SK-N-DZ (cell line): ENCODE data around the gene HSPA1L.
A peak's percentile ranks its signal among the peaks of the same experiment; 100 is the strongest.
"Not testable (repeated sequence)": the region's sequence is repeated elsewhere in the genome, so short reads cannot be mapped to it uniquely, and the experiment has no call there.

Source experiments
- DNase-seq: peaks from one replicate; pipeline ENCODE4 v3.0.0-alpha.2; 2015; ENCODE audit warnings: low spot score

Gene HSPA1L

GRCh38 chr6:31817133-31817928, 2.2 kb upstream of the HSPA1L start:
- not testable (repeated sequence) for DNase-seq

GRCh38 chr6:31814677-31815024, 432 bp downstream of the HSPA1L start:
- DNase-seq = no peak

GRCh38 chr6:31813465-31813849, 1.6 kb downstream of the HSPA1L start:
- no peak for DNase-seq

GRCh38 chr6:31811645-31812044, 3.4 kb downstream of the HSPA1L start:
- DNase-seq = no peak

- DNase-seq = not testable (repeated sequence)
Measured at GRCh38 chr6:31808599-31808998, 6.5 kb downstream of the HSPA1L start.

- peak; percentile 96 for DNase-seq
Measured at GRCh38 chr6:31806470-31807272, 8.4 kb downstream of the HSPA1L start, which contains the start of gene LSM2. Gene LSM2, minus strand, starts transcription at chr6:31806966. Its CDS starts 209 bp downstream, at chr6:31806757.

GRCh38 chr6:31805939-31806469, 9.1 kb downstream of the HSPA1L start:
- DNase-seq = no peak

GRCh38 chr6:31801031-31801927, 13.8 kb downstream of the HSPA1L start:
- DNase-seq = not testable (repeated sequence)

GRCh38 chr6:31799781-31800180, 15.3 kb downstream of the HSPA1L start:
- no peak for DNase-seq

- no peak for DNase-seq
Measured at GRCh38 chr6:31797588-31797987, 17.5 kb downstream of the HSPA1L start.

- DNase-seq = no peak
Measured at GRCh38 chr6:31796993-31797385, 18.1 kb downstream of the HSPA1L start.

- peak; percentile 88 for DNase-seq
Measured at GRCh38 chr6:31795616-31796298, 19.3 kb downstream of the HSPA1L start, which contains the start of gene VARS1. Gene VARS1, minus strand, starts transcription at chr6:31795752. Its CDS starts 535 bp downstream, at chr6:31795217.

GRCh38 chr6:31794866-31795615, 20.0 kb downstream of the HSPA1L start:
- no peak for DNase-seq

GRCh38 chr6:31794294-31794865, 20.7 kb downstream of the HSPA1L start:
- no peak for DNase-seq

- DNase-seq = not testable (repeated sequence)
Measured at GRCh38 chr6:31793927-31794245, 21.2 kb downstream of the HSPA1L start.

GRCh38 chr6:31792761-31793171, 22.3 kb downstream of the HSPA1L start:
- no peak for DNase-seq

GRCh38 chr6:31792090-31792374, 23.1 kb downstream of the HSPA1L start:
- DNase-seq = no peak

GRCh38 chr6:31791324-31792089, 23.6 kb downstream of the HSPA1L start:
- peak; percentile 71 for DNase-seq

- DNase-seq = no peak
Measured at GRCh38 chr6:31785475-31785874, 29.6 kb downstream of the HSPA1L start.
